NCI-H2196 treated with DMSO at 0.1 percent for 48 hours (cell line): Measurements from ENCODE around the gene WDR46.

Experiments used
- DNase-seq: peaks from one replicate; lab custom pipeline; 2025; ENCODE audit not compliant: unreplicated experiment; lab: John Stamatoyannopoulos, UW

The WDR46 gene

DNA sequence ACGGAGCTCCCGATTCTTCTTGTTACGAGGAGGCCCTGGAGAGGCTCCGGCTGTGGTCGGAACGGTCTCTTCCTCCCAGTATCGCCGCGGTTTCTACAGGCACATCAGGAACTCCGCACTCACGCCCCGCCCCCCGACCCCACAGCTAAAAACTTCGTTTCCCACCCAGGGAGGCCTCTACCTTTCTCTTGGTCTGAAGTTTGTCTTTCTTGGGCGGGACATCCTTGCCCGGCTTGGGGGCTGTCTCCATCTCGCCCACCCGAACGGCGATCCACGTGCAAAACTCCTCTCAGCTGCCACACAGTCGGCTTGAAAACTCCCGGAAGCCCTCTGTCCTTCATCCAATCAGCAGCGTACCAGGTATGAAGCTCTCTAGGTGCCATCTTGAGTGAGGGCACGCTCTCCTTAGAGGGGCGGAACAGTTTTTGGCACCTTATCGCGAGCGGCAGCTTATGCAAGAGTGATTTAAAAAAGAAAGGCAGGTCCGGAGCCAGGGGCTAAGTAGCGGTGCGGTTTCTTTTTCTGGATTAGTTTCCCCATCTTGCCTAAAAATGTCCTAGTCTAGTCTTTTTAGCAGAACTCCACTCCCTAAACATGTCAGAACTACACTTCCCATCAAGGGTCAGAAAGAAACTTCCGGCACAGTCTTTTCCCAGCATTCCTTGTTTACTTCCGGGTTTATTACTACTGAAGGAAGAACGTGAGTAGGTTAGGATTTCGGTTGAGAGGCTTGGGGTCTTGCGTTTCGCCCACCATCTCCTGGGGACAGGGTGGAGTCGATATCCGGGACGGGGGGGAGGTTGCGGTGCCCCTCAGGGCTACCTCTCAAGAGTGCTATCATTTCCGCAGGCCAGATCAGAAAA, at the start of gene WDR46, which contains the start of gene PFDN6:
Gene WDR46 (minus strand): TSS at position 319 of the 863 bp plus-strand sequence. CDS start 69 bp downstream, at position 250.
Gene PFDN6 (plus strand): TSS at position 681 of the 863 bp plus-strand sequence. CDS start 256 bp downstream, outside the sequence.
- DNase-seq, result peak; percentile 87

DNA sequence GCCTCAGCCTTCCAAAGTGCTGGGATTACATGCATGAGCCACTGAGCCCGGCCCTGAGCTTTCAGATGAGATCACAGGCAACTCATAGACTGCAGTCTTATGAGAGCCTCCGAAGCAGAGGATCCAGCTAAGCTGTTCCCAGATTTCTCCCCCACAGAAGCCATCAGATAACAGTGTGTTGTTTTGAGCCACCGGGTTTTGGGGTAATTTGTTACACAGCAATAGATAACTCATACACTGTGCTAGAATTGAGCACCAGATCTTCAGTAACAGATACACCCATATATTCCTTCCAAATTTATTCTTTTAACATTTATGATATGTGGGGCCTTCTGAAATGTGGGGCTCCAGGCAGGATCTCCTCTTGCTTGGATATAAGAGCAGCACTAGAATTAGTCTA, 47.5 kb upstream of the WDR46 start:
- DNase-seq, result no peak

DNA sequence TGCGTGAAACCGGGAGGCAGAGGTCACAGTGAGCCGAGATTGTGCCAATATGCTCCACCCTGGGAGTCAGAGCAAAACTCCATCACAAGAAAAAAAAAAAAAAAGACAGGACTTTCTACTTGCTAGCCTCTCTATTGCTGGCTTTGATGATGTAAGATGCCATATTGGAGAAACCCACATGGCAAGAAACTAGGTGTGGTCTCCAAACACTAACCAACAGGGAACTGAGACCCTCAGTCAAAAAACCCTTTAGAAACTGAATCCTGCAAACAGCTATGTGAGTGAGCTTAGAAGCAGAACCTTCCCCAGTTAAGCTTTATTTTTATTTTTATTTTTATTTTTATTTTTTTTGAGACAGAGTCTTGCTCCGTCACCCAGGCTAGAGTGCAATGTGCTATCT, 46.9 kb upstream of the WDR46 start:
- no peak for DNase-seq

DNA sequence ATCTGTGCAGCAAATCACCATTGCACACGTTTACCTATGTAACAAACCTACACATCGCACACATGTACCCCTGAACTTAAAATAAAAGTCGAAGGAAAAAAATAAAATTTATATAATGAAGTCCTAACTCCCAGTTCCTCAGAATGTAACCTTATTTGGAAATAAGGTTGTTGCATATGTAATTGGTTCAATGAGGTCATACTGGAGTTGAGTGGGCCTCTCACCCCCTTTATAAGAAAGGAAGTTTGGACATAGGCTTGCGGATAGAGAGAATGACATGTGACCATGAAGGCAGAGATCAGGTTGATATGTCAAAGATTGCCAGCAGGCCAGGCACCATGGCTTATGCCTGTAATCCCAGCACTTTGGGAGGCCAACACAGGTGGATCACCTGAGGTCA, 44.6 kb upstream of the WDR46 start:
- DNase-seq, result no peak

DNA sequence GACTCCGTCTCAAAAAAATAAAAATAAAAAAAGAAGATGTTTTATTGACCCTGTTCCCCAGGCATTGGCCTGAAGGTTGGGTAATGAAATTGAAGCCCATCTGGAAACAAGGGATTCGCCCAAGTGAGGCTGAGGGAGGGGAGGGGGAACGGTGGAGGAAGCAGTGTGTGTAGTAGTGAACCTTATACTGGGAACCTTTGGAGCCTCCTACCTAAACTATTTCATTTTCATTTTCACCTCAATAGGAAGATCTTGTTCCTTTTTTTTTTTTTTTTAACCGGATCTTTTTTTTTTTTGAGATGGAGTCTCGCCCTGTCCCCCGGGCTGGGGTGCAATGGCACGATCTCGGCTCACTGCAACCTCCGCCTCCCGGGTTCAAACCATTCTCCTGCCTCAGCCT, 41.7 kb upstream of the WDR46 start:
- DNase-seq, result no peak

DNA sequence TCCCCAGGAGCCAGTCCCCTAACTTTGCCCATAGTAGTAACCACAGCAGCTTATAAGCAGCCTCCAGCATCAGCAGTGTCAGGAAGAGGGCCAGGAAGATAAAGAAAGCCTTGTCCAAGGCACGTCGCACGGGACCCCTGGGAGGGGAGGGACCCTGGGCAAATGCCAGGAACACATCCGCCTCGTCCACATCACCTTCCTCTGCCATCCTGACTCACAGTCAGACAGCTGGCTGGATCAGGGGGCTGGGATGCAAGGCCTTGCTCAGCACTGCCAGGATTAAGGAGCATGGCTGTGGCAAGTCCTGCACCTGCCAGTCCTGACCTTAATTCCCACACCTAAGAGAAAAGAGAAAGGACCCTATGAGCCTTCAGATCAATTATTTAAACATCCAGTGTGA, 40.0 kb upstream of the WDR46 start:
- DNase-seq, result no peak

- no peak for DNase-seq
Measured at GRCh38 chr6:33324125-33324524, 35.1 kb upstream of the WDR46 start.

DNA sequence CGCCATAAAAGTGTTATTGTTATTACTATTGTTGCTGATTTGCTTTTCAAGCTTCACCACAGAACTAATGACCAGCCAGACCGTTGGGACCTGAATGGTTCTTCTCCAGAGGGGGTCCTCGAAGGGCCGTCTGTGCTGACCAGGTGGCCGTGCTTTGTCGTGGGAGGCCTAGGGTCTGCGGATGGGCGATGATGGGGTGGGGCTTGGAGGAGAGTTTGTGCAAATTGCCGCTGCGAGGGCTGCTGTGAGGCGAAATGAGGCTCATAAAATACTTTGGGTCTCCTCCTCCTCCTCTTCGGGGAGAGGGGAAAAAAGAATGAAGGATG, 34.5 kb upstream of the WDR46 start:
- no peak for DNase-seq

- no peak for DNase-seq
Measured at GRCh38 chr6:33321227-33321626, 32.2 kb upstream of the WDR46 start.

GRCh38 chr6:33320315-33321181, 31.5 kb upstream of the WDR46 start:
- peak; percentile 59 for DNase-seq

DNA sequence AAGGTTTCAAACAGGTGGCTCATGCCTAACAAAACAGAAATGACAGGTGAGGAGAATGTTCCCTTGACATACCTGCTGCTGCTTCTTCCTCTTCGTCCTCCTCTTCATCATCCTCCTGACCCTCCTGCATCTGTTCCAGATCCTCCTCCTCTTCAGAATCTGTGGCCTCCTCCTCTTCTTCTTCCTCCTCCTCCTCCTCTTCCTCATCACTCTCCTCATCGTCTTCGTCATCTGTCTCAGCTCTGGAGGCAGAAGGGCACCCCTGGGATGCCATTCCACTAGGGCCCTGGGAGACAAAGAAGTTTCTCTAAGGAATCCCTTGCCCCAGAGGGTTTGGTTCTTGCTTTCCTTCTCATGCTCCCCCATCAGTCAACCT, 30.9 kb upstream of the WDR46 start:
- no peak for DNase-seq

GRCh38 chr6:33318426-33319073, 29.5 kb upstream of the WDR46 start:
- no peak for DNase-seq

DNA sequence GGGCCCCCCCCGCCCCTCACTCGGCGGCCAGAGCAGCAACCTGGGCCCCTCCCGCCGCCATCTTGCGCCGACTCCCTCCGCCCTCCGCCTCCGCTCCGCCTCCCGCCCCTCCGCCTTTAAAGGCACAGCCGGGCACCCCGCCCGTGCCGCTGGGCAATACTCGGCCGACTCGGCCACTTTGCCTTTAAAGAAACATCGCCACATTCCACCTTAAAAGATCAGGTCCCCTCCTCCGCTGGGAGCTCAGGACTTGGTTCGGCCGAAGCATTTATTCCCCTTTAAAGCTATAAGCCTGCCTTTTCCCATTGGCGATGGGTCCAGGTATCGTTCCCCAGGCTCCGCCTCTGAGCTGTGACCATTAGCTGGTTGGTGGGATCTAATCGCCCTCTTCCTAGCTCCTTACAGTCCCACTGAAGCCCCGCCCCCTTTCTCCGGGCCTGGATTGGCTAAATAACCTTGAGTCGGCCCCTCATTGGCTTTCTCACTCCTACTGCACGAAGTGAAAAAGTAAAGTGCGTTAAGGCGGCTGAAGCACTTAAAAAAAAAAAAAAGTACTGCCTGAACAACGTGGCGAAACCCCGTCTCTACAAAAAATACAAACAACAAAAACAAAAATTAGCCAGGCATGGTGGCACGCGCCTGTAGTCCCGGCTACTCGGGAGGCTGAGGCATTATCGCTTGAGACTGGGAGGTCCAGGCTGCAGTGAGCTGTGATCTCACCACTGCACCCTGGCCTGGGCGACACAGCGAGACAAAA, 28.8 kb upstream of the WDR46 start, which contains the start of gene ZBTB22:
Gene ZBTB22 (minus strand): TSS at position 76 of the 757 bp plus-strand sequence. CDS start 828 bp downstream, outside the sequence.
- peak; percentile 97 for DNase-seq

DNA sequence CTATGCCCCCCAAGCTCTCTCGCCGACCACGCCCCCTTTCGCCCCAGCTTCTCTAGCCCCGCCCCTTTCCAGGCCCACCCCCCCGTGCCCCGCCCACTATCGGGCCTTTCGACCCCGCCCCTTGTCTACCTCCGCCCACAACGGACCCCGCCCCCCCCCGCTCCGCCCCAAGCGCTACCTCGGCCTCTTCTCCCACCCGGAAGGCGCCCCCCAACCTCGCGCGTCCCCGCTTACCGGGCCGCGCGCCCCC, 28.3 kb upstream of the WDR46 start:
- no peak for DNase-seq

GRCh38 chr6:33316603-33317418, 27.8 kb upstream of the WDR46 start:
- DNase-seq, result no peak

DNA sequence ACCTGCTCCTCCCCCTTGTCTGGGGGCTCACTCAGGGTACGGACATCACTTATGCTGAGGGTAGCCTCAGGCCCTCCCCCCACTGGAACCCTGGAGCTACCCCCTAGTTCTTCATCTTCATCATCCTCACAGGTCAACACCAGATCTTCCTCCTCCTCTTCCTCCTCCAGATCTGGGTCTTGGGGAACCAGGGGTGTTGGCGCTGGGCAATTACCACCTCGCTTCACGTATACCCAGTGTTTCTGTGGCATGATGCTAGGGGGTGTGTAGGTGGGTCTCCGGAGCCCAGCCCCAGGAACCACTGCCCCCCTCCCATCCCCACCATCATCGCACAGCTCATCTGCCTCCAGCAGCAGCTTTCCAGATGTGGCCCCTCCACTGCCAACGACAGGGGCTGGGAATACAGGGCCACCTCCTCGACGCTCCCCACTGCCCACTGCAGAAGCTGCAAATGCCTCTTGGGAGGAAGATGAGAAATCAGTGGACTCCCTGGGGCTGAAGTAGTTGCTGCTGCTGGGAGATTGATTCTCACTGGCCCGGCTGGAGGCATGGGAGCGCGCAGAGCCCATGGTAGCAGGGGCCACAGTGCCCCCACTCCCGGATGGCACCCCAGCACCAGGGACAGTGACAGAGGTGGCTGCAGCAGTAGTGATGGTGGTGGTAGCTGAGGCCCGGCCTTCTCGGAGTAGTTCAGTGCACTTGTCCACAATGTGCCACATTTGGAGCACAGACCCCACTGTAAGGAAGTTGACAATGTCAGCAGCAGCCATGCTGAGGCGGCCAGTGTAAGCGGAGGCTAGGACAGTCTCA, 27.0 kb upstream of the WDR46 start:
- DNase-seq, result no peak

DNA sequence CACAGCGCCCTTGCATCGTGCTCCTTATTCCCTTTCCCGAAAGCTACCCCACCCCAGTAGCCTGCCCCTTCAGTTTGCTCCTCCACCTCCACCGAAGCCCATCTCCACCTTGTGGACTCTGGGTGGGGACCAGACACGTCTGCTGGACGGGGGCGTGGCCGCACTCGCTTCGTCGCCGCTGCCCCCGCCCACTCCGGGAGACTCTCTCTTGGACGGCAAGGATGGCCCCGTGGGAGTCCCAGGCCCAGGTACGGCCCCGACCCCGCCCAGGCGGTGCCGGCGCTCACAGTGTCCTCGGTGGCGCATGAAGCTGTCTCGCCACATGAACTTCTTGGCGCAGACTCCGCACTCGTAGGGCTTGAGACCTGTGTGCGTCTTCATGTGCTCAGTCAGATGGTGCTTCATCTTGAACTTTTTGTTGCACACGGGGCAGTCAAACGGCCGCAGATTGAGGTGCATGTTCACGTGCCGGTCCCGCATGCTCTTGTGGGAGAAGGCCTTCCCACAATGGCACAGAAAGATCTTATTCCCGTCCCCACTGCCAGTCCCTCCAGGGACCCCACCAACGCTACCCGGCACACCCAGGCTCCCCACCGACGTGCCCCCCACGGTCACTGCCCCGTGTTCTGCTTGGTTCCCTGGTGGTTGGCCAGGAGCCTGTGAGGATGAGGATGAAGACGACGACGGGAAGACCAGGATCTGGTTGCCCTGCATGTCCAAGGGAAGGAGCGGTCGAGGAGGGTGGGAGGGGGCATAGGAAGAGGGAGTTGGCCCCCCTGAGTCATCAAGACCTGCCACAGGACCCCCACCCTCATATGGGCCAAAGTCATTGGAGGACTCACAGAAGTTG, 26.1 kb upstream of the WDR46 start:
- no peak for DNase-seq

DNA sequence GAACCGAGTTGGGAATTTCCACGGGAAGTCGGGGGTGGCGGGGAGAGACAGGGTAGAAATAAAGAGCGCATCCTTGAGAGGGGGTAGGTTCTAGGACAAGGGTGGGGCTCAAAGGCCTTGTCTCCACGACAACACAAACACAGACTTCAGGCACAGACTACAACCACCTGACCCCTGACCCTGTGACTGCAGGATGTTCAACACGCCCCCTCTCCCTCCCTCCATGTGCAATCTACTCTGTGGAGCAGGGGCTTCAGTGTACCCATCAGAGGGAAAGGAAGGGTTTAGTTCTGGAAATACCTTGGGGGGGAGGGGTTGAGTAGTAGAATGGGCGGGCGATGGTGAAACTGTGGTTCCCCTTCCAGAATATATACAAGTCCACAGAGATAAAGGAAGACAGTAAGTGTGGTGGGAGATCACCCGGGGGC, 25.5 kb upstream of the WDR46 start:
- DNase-seq, result peak; percentile 66
